GM12872 (cell line): Measurements from ENCODE around the gene PXMP4.

Experiments used
- TF ChIP-seq, protein P1 (sequence below): IDR thresholded peaks from 3 replicates; pipeline ENCODE4 v1.5.1; 2011; ENCODE audit warnings: low read depth, mild to moderate bottlenecking, low read length, moderate library complexity; ENCODE audit not compliant: insufficient read depth

Gene PXMP4

DNA sequence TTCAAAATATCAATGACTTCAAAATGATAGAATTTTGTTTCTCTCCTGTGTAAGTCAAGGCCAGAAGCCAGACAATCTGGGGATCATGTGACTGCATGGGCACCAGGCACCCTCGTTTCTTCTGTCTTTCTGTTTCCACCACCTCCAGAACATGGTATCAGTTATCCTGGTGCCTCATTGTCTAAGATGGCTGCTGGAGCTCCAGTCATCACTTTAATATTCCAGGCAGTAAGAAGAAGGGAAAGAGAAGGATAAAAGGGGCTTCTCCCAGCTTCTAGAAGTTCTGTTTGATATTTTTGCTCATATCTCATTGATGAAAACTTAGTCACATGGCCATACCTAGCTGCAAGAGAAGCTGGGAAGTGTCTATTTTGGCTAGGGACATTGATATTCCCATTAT is 37.3 kb upstream of the PXMP4 start:
- TF ChIP-seq, protein P1, sequence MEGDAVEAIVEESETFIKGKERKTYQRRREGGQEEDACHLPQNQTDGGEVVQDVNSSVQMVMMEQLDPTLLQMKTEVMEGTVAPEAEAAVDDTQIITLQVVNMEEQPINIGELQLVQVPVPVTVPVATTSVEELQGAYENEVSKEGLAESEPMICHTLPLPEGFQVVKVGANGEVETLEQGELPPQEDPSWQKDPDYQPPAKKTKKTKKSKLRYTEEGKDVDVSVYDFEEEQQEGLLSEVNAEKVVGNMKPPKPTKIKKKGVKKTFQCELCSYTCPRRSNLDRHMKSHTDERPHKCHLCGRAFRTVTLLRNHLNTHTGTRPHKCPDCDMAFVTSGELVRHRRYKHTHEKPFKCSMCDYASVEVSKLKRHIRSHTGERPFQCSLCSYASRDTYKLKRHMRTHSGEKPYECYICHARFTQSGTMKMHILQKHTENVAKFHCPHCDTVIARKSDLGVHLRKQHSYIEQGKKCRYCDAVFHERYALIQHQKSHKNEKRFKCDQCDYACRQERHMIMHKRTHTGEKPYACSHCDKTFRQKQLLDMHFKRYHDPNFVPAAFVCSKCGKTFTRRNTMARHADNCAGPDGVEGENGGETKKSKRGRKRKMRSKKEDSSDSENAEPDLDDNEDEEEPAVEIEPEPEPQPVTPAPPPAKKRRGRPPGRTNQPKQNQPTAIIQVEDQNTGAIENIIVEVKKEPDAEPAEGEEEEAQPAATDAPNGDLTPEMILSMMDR: no peak

DNA sequence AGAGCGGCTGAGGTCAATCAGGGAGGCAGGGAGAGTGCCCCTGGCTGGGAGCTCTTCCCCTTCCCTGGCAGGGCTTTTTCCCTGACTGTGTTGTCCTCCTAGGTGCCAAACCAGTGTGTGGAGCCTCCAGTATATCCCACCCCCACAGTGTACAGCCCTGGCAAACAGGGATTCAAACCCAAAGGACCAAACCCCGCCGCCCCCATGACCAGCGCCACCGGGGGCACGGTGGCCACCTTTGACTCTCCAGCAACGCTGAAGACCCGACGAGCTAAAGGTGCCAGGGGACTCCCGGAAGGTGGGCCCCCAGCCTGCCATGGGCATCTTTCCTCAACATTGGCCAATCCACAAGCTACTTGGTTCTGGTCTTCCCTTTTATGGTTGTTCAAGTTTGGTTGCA is 36.9 kb upstream of the PXMP4 start:
- TF ChIP-seq, protein P1: no peak

DNA sequence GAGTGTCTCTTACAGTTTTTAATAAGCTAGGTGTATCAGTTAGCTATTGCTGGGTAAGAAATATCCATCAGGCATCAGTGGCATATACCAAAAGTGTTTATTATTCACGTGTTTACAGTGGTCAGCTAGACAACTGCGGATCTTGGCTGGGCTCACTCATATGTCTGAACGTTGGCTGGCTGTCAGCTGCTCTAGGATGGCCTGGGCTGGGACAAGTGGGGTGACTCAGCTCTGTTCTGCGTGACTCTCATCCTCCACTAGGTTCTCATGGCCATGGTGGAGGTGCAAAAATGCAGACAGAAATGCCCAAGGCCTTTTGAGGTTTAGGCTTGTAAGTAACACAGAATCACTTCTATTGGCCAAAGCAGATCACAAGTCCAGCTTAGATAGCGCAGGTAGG is 33.7 kb upstream of the PXMP4 start:
- TF ChIP-seq, protein P1: no peak

DNA sequence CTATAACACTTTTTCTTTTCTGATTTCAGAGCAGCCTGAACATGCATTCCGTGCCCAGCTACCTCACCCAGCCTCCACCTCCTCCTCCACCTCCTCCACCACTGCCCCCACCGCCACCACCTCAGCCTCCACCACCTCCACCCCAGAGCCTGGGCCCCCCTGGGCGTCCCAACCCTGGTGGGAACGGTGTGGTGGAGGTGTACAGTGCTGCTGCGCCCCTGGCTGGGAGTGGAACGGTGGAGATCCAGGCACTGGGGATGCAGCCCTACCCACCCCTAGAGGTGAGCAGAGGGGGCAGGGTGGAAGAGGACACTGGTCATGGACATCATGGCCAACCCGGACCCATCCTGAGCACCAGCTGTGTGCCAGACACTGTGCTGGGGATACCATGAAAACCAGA is 33.0 kb upstream of the PXMP4 start:
- TF ChIP-seq, protein P1: no peak

DNA sequence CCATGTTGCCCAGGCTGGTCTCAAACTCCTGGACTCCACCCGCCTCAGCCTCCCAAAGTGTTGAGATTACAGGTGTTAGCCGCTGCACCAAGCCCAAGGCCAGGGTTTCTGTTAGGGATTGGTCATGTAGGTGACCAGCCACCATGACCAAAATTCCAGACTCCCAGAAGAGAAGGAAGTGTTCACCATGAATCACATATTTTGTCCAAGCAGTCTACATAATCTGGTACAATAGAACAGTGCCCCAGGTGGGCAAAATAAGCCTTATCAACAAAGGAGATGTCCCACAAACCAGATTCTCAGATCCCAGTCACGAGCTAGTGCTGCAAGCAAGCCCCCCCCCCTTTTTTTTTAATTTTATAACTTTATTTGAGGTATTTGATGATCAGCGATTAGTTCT is 31.7 kb upstream of the PXMP4 start:
- TF ChIP-seq, protein P1: no peak

DNA sequence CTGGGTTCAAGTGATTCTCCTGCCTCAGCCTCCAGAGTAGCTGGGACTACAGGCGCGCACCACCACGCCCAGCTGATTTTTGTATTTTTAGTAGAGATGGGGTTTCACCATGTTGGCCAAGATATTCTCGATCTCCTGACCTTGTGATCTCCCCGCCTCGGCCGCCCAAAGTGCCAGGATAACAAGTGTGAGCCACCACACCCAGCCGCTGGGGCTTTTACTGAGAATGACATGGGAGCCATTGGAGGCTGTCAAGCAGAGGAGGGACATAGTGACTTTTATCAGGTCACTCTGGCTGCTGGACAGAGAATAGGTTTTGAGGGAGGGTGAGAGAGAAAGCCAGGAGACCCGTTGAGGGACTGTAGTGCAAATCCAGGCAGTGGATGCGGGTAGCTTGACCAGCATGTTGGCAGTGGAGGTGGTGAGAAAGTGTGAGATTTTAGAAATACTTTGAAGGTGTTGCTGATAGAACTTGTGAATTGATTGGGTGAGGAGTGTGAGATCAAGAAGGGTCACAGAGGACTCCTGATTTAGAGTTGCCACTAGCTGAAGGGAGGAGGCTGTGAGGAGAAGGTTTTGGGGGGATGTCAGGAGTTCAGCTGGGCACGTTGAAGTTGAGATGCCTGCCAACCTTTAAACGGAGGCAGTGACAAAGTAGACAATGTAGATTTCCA is 26.4 kb upstream of the PXMP4 start:
- TF ChIP-seq, protein P1: no peak

DNA sequence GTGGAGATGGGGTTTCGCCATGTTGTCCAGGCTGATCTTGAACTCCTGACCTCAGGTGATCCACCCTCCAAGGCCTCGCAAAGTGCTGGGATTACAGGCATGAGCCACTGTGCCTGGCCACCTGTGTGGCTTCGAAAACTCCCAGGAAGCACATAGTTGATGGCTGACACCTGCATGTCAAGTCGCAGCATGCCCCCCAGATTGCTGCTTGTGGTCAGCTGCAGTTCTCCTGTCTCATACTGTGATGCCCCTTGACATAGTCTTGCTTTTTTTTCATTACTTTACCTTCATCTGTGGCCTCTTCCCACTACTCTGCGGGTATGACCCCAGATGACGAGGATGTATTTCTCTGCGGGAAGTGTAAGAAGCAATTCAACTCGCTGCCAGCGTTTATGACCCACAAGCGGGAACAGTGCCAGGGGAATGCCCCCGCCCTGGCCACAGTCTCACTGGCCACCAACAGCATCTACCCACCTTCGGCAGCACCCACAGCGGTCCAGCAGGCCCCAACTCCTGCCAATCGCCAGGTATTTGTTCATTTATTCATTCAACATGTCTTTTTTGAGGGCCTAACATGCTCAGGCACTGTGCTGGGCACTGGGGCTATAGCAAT is 24.8 kb upstream of the PXMP4 start:
- TF ChIP-seq, protein P1: no peak
